Right lobe of liver (tissue), 4 donors: ENCODE measurements around the gene PWP2.

Source experiments
- POLR2A ChIP-seq: fragments of 450-650 bp; IDR thresholded peaks from one replicate; pipeline ENCODE4 v1.6.1; 2017; ENCODE audit warnings: antibody characterized with exemption, mild to moderate bottlenecking
- TF ChIP-seq, protein P1 (sequence below), 4 donors: fragments of 200-600 bp in 3 of 4; fragments of 450-650 bp in 1 of 4; IDR thresholded peaks; one replicate each; pipeline versions ENCODE4 v1.5.1 to v1.8.0; 2016 to 2022; ENCODE audit warnings: antibody characterized with exemption in 4 of 4, mild to moderate bottlenecking in 2 of 4
- donor health status: DM: no; HTN: no; CAD: no.
- donor health status: DM: no; HTN: no; CAD: no.
- donor health status: DM: no; HTN: yes; CAD: no.

DNA sequence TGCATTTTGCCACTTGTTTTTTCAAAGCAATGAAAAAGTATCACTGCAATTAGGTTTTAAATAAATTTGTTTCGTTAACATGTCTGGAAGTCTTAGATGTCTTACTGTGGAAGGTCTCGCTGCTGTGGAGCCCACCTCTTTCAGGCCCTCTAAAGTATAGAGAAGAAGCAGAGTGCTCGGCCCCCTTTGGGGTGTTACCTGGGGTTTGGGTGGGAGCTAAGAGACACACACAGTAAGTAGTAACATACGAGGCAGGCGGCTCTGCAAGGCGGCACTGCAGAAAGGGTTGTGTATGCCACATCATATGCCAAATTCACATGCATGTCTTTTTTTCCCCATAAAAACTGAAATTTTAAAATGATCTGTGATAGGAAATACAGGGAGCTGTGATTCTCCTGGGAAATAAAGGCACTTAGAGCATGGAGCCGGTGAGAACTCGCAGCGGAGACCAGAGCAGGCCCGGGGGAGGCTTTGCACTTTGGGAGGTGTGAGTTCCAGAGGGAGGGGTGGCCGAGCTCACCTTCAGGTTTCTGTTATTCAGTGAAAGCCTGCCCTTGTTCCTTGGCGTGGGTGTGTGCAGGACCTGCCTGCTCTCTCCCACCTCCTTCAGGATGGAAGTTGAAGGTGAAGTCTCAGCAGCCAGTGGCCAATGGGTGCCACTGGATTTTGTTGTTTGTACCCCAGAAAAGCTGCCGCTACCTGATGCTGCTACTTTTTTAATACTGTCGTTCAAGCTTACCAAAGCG lies 35.7 kb upstream of the PWP2 start:
- TF ChIP-seq, protein P1, sequence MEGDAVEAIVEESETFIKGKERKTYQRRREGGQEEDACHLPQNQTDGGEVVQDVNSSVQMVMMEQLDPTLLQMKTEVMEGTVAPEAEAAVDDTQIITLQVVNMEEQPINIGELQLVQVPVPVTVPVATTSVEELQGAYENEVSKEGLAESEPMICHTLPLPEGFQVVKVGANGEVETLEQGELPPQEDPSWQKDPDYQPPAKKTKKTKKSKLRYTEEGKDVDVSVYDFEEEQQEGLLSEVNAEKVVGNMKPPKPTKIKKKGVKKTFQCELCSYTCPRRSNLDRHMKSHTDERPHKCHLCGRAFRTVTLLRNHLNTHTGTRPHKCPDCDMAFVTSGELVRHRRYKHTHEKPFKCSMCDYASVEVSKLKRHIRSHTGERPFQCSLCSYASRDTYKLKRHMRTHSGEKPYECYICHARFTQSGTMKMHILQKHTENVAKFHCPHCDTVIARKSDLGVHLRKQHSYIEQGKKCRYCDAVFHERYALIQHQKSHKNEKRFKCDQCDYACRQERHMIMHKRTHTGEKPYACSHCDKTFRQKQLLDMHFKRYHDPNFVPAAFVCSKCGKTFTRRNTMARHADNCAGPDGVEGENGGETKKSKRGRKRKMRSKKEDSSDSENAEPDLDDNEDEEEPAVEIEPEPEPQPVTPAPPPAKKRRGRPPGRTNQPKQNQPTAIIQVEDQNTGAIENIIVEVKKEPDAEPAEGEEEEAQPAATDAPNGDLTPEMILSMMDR (IDR thresholded peaks at IDR 0.05) = no peak
- TF ChIP-seq POLR2A = no peak
